Measurements from ENCODE around the gene CLTCL1. TPM values are rescaled to one million over a fixed set of nuclear protein-coding genes. Genes with fewer than 3 reads are reported as not detected.

The CLTCL1 gene
- total RNA-seq, 3 donors from 2014 or later: 0.16 to 0.33 (median 0.18) TPM

DNA sequence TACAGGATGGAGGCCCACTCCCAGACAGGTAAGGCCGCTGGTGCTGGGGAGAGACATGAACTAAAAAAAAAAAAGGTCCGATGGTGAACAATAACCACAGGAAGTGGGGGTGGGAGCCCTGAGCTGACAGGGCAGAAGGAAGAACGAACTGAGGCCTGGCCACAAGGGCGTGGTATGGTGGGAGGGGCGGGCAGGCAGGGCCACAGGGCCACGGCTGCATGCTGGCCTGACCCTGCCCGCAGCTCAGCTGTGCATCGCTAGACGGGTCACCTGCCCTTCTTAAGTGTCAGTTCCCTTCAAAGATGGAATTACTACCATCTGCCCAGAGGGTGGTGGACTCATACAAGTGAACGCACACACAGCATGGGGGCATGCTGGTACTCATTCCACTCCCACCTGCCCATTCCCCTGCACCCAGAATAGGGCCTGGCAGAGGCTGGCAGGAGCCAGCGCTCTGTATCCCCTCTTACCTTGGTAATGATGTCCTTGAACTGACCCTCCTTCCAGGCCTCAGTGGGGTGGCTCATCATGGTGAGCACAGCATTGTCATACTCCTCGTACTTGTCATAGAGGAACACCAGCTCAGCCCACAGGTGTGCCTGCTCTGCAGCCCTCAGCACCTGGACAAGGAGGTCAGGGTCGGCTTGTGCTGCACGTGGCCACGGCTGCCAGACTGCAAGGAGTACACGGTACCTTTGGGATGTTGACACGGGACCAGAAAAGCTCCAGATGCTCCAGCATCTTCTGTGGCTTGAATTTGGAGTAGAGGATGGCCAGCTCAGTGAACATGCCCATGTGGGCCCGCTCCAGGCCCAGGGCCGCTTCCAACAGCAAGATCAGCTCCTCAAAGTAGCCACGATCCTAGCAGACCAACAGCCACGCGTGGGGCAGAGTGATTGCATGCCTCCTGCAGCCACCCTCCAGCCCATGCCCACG is 95.5 kb downstream of the CLTCL1 start:
- Mint-ChIP-seq H3K9me3 (no peaks in the 10 kb centered on the region), H3K4me1 (ENCODE audit: low read depth) (peaks cover 13% of the 10 kb centered on the region), H3K36me3 (ENCODE audit: insufficient read depth) (no peaks in the 10 kb centered on the region), H3K27me3 (ENCODE audit: low read depth) (no peaks in the 10 kb centered on the region), H3K4me3 (no peak overlapping the region)
- no peak for DNase-seq
- no peak for ATAC-seq

DNA sequence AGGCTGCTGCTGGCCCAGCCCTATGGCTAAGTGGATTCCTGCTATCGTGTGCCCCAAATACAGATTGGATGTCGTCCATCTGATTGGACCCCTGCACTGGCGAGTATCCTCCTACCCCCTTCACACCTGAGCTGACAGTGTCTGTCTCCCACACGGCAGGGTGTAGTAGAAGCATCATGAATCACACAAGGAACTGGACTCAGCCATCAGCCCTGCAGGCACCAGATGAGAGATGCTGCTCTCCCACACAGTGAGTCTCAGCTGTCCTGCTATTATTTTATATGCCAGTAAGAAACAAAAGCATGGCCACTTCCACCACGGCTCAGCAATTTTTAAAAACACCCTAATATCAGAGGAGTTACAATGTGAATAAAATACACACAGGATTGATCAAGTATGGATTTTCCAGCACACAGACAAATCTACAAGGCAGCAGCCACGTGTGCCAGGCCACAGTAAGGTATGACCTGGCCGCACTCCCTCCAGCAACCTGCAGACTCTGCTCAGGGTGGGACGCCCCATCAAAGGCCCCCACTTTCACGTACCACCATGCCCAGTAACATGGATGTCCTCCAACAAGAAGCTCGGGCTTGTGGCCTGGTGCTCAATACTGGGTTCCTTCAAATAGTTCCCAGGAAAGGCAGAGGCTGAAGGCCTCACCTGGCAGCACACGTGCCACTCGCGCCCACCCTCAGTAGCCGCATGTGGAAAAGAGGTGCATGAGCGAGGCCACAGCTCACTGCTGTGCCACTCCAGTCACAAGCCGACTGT is 96.6 kb downstream of the CLTCL1 start:
- H3K36me3 Mint-ChIP-seq (ENCODE audit: insufficient read depth): no peaks in the 10 kb centered on the region
- no peak overlapping the region for H3K4me3 Mint-ChIP-seq
- peaks cover 13% of the 10 kb centered on the region for H3K4me1 Mint-ChIP-seq (ENCODE audit: low read depth)
- H3K27me3 Mint-ChIP-seq (ENCODE audit: low read depth): no peaks in the 10 kb centered on the region
- ATAC-seq (no peak), DNase-seq (no peak)
- H3K9me3 Mint-ChIP-seq: no peaks in the 10 kb centered on the region

DNA sequence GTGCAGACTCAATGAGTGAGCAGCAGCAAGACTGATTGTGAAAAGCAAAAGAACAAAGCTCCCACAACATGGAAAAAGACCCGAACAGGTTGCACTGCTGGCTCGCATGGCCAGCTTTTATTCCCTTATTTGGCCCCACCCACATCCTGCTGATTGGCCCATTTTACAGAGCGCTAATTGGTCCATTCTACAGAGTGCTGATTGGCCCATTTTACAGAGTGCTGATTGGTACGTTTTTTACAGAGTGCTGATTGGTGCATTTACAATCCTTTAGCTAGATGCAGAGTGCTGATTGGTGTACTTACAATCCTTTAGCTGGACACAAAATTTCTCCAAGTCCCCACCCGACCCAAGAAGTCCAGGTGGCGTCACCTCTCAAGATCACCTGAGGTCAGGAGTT is 97.6 kb downstream of the CLTCL1 start:
- H3K4me1 Mint-ChIP-seq (ENCODE audit: low read depth): peaks cover 13% of the 10 kb centered on the region
- no peaks in the 10 kb centered on the region for H3K27me3 Mint-ChIP-seq (ENCODE audit: low read depth)
- no peak overlapping the region for H3K4me3 Mint-ChIP-seq
- no peaks in the 10 kb centered on the region for H3K36me3 Mint-ChIP-seq (ENCODE audit: insufficient read depth)
- DNase-seq (no peak), ATAC-seq (no peak)
- no peaks in the 10 kb centered on the region for H3K9me3 Mint-ChIP-seq

DNA sequence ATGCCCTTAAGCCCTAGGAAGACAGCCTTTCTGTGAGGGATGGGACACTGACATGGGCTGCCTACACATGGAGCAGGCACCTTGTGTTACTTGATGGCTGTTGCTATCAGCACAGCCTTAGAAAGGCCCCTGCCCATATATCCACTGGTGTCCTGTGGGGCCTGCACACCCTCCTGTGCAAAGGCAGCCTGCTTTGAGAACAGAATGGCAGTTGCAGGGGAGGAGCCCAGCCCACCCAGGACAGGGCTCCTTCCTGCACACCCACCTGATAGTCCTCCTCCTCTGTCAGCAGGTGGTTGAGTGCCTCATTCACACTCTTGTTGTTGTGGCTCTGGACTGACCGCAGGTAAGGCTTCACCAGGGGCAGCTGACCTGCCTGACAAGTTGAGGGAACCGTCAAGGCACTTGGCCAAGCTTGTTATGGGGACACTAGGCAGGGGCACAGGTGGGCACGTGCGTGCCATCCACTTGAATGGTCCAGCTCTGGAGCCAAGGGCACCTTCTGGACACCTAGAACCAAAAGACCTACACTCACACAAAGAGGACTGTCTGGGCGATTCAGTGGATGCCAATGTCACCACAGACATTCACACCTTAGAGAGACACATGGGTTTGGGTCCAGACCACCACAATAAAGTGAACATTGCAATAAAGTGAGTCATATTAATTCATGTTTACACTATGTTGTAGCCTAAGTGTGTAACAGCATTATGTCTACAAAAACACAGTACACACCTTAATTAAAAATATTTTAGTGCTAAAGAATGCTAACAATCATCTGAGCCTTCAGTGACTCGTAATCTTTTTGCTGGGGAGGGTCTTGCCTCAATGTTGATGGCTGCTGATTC is 103.6 kb downstream of the CLTCL1 start:
- ATAC-seq (no peak), DNase-seq (no peak)
- H3K4me1 Mint-ChIP-seq (ENCODE audit: low read depth): no peaks in the 10 kb centered on the region
- H3K9me3 Mint-ChIP-seq: no peaks in the 10 kb centered on the region
- H3K4me3 Mint-ChIP-seq: no peak overlapping the region
- no peaks in the 10 kb centered on the region for H3K36me3 Mint-ChIP-seq (ENCODE audit: insufficient read depth)
- H3K27me3 Mint-ChIP-seq (ENCODE audit: low read depth): no peaks in the 10 kb centered on the region

DNA sequence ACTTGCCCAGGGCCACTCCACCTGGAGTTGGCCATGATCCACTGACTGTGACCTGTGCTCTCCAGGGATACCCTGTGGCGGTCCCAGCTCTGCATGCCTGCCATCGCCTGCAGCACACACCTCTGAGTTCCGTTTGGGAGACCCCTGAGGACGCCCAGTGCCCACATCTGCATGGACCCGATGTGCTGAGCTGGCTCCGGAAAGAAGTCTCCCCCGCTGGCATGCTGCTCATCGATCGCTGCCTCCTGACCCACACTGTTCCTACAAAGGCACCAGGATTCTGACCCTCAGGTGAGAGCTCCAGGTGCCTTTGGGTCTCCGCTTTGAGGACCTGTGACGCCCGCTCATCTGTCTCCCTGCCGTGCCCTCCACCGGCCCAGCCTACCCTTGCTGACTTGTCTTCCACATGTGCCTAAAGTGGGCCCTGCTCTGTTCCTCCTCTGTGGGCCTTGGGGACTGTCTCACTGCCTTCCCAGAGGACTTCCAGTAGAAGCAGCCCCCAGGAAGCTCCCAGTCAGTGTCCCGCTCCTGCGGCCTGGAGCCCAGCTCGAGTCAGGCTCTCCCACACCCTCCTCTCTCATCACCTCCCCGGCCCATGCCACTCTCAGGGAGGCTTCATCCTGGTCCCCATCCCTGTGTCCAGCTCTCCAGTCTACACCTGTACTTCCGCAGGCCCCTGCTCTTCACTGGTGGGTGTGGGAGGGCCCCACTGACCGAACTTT is 107.1 kb downstream of the CLTCL1 start:
- no peak for DNase-seq
- Mint-ChIP-seq H3K27me3 (ENCODE audit: low read depth) (no peaks in the 10 kb centered on the region), H3K4me3 (no peak overlapping the region), H3K9me3 (no peaks in the 10 kb centered on the region), H3K4me1 (ENCODE audit: low read depth) (peaks cover 18% of the 10 kb centered on the region), H3K36me3 (ENCODE audit: insufficient read depth) (no peaks in the 10 kb centered on the region)
- no peak for ATAC-seq

DNA sequence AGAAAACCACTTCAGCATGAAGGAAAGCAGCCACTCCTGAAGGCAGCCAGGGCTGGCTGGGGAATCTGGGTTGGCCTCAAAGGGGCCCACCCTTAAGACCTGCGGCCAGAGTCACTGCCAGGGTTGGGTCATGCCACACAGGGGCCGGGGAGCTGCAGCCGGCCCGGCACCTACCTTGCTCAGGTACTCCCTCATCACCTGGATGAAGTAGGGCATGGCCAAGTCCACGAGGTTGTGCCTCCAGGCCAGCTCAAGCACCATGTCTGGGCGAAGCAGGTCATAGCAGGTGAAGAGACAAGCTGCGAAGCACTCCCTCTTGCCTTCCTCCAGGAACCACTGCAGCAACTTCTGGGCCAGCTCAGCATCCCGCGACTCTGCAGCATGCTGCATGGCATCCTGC is 108.3 kb downstream of the CLTCL1 start:
- Mint-ChIP-seq H3K9me3 (no peaks in the 10 kb centered on the region), H3K36me3 (ENCODE audit: insufficient read depth) (no peaks in the 10 kb centered on the region), H3K4me3 (no peak overlapping the region), H3K4me1 (ENCODE audit: low read depth) (peaks cover 21% of the 10 kb centered on the region), H3K27me3 (ENCODE audit: low read depth) (no peaks in the 10 kb centered on the region)
- ATAC-seq (no peak), DNase-seq (no peak)

DNA sequence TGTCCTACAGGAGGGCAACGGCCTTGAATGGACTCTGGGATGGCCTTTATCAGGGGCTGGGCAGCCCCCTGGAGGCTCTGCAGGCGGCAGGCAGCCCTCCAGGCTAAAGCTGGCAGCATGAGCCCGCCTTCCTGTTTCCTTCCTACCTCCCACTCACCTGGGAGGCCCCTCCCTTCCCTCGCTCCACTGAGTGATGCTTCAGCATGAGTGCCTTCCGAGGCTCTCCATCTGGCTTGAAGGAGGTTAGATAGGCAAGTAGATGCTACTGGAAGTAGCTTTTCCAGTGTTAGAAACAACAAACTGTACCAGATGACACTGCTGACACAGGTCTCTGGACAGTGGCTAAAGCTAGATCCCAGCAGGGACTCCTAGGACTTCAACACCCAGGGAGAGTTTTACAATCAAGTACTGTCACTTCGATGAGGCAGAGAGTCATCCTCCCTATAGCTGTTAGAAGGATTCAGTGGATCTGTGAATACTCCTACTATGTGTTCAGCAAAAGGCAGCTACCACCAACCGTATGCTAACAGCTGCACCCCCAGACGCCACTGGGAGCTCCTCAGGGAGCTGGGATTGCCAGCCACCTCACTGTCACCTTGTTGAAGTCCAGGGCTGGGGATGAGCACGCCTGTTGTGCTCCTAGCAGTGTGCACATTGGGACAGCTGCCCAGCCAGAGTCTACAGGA is 108.9 kb downstream of the CLTCL1 start:
- no peak for ATAC-seq
- H3K4me1 Mint-ChIP-seq (ENCODE audit: low read depth): peaks cover 21% of the 10 kb centered on the region

DNA sequence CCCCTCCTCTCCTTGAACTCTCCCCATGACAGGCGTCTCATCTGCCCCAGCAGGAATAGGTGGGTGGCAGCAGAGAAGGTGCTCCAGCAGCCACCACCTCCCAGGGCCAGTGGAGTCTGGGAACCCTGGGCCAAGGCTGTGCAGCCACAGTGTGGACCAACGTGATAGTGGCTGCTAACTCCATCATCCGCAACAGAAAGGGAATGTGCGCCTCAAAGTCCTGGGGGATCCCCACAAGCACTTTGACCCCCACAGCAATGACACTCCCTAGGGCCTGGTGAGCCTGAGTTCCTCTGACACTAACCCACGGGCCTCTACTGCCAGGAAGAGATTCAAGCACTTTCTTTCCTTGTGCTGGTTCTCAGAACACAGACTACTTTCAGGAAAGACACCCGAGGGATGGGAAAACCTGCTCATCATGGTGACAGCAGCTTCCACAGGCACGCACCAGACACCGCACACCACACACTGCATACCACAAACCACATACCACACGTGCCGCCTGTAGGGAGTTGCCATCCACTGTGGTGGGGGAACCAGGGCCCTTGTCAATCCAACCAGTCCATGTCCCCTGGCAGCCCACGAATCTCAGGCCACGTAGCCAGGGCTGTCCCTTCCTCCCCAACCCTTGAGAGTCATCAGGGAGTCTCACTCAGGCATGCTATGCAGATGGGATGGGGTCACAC is 109.6 kb downstream of the CLTCL1 start:
- Mint-ChIP-seq H3K27me3 (ENCODE audit: low read depth) (no peaks in the 10 kb centered on the region), H3K4me1 (ENCODE audit: low read depth) (peaks cover 21% of the 10 kb centered on the region), H3K9me3 (no peaks in the 10 kb centered on the region), H3K4me3 (peak overlapping the region; percentile 47), H3K36me3 (ENCODE audit: insufficient read depth) (no peaks in the 10 kb centered on the region)
- DNase-seq (no peak), ATAC-seq (no peak)

More for the DNA sequence above, 108.9 kb downstream of the CLTCL1 start:
- H3K36me3 Mint-ChIP-seq (ENCODE audit: insufficient read depth): no peaks in the 10 kb centered on the region
- no peak for DNase-seq
- no peaks in the 10 kb centered on the region for H3K27me3 Mint-ChIP-seq (ENCODE audit: low read depth)
- no peak overlapping the region for H3K4me3 Mint-ChIP-seq
- no peaks in the 10 kb centered on the region for H3K9me3 Mint-ChIP-seq

DNA sequence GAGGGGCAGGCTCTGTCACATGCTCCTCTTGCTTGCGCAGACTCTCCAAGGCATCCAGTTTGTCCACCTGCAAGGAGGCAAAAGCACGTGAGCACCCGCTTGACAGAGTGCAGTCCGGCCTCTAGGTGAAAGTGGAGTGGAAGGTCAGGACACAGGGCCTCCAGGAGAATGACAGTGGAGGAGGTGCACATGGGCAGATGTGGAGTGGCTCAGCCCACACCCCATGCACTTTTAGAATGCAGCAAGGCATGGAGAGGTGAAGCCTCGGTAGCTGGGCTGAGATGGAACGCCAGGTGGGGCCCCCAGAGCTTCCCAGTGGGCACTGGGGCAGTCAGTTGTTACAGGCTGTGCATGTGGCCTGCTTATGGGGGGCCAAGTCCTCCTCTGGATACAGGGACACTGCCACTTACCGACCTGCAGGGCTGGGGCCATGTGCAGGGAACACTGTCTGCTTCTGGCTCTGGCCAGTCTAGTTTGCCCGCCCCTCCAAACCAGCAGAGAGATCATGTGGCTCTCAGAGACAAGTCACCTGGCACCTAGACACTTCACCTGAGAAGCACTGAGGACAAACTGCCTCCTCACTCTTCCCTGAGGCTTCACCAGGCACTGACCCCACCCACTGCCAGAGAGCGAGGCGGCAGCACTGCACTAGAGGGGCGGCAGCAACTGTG is 110.6 kb downstream of the CLTCL1 start:
- H3K4me1 Mint-ChIP-seq (ENCODE audit: low read depth): peaks cover 24% of the 10 kb centered on the region
- H3K9me3 Mint-ChIP-seq: no peaks in the 10 kb centered on the region
- H3K4me3 Mint-ChIP-seq: no peak overlapping the region
- H3K27me3 Mint-ChIP-seq (ENCODE audit: low read depth): no peaks in the 10 kb centered on the region
- H3K36me3 Mint-ChIP-seq (ENCODE audit: insufficient read depth): no peaks in the 10 kb centered on the region
- DNase-seq: no peak
- no peak for ATAC-seq

DNA sequence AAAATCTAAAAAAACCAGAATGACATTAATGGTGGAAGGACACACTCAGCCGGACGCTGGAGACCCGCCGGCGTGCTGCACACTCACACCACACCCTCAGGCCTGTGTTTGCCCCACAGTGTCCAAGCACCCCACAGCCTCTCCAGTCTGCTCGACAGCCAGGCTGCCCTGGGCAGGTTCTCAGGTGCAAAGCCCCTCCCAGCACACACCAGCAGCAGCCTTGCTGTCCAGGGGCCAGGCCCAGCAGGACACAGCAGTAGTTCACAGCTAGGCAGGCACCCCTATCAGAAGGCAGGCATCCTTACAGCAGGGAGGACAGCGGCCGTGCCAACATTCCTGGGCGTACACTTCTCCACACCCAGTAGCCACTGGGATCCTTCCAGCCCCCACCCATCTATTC is 111.3 kb downstream of the CLTCL1 start:
- H3K36me3 Mint-ChIP-seq (ENCODE audit: insufficient read depth): no peaks in the 10 kb centered on the region
- ATAC-seq: no peak
- H3K27me3 Mint-ChIP-seq (ENCODE audit: low read depth): no peaks in the 10 kb centered on the region
- no peak overlapping the region for H3K4me3 Mint-ChIP-seq
- no peak for DNase-seq
- H3K4me1 Mint-ChIP-seq (ENCODE audit: low read depth): peaks cover 24% of the 10 kb centered on the region
- H3K9me3 Mint-ChIP-seq: no peaks in the 10 kb centered on the region

DNA sequence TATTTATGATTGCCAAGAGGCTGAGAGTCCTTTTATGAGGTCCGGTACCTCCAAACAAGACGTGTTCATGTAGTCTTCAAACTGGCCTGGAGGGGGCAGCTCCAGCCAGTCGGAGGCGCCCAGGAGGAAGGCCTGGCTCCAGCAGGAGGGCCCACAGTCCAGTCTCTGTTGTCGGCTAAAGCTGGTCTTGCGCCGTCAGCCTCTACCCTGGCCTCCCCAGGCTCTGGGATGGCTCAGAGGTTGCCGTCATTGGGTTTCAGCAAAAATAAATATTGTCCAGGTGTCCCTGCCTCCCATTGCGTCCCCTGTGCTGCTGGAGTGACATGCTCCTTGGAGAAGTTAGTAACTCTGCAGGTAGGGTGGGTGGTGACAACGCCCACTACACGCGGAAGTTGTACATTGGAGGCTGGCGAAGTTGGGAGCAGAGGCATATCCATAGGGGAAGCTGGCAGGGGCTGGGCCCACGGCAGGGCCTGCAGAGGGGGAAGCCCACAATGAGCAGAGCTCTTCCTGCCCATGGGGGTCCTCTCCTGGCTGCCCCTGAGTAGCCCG is 111.9 kb downstream of the CLTCL1 start:
- Mint-ChIP-seq H3K4me1 (ENCODE audit: low read depth) (peaks cover 24% of the 10 kb centered on the region), H3K27me3 (ENCODE audit: low read depth) (no peaks in the 10 kb centered on the region), H3K36me3 (ENCODE audit: insufficient read depth) (no peaks in the 10 kb centered on the region), H3K9me3 (no peaks in the 10 kb centered on the region), H3K4me3 (peak overlapping the region; percentile 82)
- peak; percentile 20 to 37 for ATAC-seq
- DNase-seq: no peak

All from activated T-cell treated with anti-CD3 and anti-CD28 coated beads, Interleukin-2, amount 50 U/mL, for 4 hours (primary cell).